HG03175 (cell line): ENCODE measurements around the gene PDZRN3.

Experiments used
- ATAC-seq: cut with Tn5 transposase; IDR thresholded peaks from one replicate; pipeline ENCODE4 v1.9.1; 2021; ENCODE audit warnings: mild to moderate bottlenecking, moderate library complexity; ENCODE audit not compliant: unreplicated experiment

Gene PDZRN3

GRCh38 chr3:73401059-73401458 is 223.7 kb downstream of the PDZRN3 start:
- no peak for ATAC-seq

GRCh38 chr3:73399666-73400253 is 225.0 kb downstream of the PDZRN3 start:
- no peak for ATAC-seq

- ATAC-seq: no peak
Observed at GRCh38 chr3:73399106-73399505, 225.6 kb downstream of the PDZRN3 start.

- no peak for ATAC-seq
Observed at GRCh38 chr3:73398084-73398483, 226.7 kb downstream of the PDZRN3 start.

GRCh38 chr3:73394240-73394639 is 230.5 kb downstream of the PDZRN3 start:
- ATAC-seq: no peak

GRCh38 chr3:73393005-73393404 is 231.7 kb downstream of the PDZRN3 start:
- ATAC-seq: no peak

- ATAC-seq: no peak
Observed at GRCh38 chr3:73391984-73392383, 232.8 kb downstream of the PDZRN3 start.

- ATAC-seq: no peak
Observed at GRCh38 chr3:73389928-73390327, 234.8 kb downstream of the PDZRN3 start.

- ATAC-seq: no peak
Observed at GRCh38 chr3:73389117-73389813, 235.5 kb downstream of the PDZRN3 start.

- ATAC-seq: no peak
Observed at GRCh38 chr3:73385568-73385967, 239.2 kb downstream of the PDZRN3 start.

- no peak for ATAC-seq
Observed at GRCh38 chr3:73384091-73384906, 240.4 kb downstream of the PDZRN3 start.

- ATAC-seq: no peak
Observed at GRCh38 chr3:73383470-73384049, 241.2 kb downstream of the PDZRN3 start.

GRCh38 chr3:73381551-73381950 is 243.2 kb downstream of the PDZRN3 start:
- no peak for ATAC-seq

- ATAC-seq: no peak
Observed at GRCh38 chr3:73380735-73381532, 243.8 kb downstream of the PDZRN3 start.

- no peak for ATAC-seq
Observed at GRCh38 chr3:73379465-73379864, 245.3 kb downstream of the PDZRN3 start.

GRCh38 chr3:73378207-73378606 is 246.5 kb downstream of the PDZRN3 start:
- ATAC-seq: no peak

- no peak for ATAC-seq
Observed at GRCh38 chr3:73365756-73366397, 258.9 kb downstream of the PDZRN3 start.

- no peak for ATAC-seq
Observed at GRCh38 chr3:73364517-73364916, 260.2 kb downstream of the PDZRN3 start.

GRCh38 chr3:73363093-73363492 is 261.6 kb downstream of the PDZRN3 start:
- ATAC-seq: no peak

GRCh38 chr3:73361591-73361990 is 263.1 kb downstream of the PDZRN3 start:
- no peak for ATAC-seq
